ENCODE measurements around the gene CLEC20A.

CLEC20A gene

GRCh38 chr1:178496410-178497135 lies at the start of gene CLEC20A:
Gene CLEC20A (minus strand): TSS chr1:178496964. CDS start chr1:178496939, 25 bp downstream.
- no peak for DNase-seq

- no peak for DNase-seq
These were observed 47.8 kb upstream of the CLEC20A start for GRCh38 chr1:178544531-178544930.

- peak in 5 of 51 donors; percentile 39 to 81 (median 45) for DNase-seq
These were observed 46.5 kb upstream of the CLEC20A start for GRCh38 chr1:178543290-178543607.

- DNase-seq: peak; percentile 41 to 95 (median 77)
These were observed 46.0 kb upstream of the CLEC20A start for GRCh38 chr1:178542554-178543289.

GRCh38 chr1:178541829-178542553 lies 45.2 kb upstream of the CLEC20A start:
- peak in 29 of 51 donors; percentile 17 to 70 (median 51) for DNase-seq

GRCh38 chr1:178541379-178541778 lies 44.6 kb upstream of the CLEC20A start:
- DNase-seq: no peak

GRCh38 chr1:178540646-178541045 lies 43.9 kb upstream of the CLEC20A start:
- peak in 5 of 51 donors; percentile 1 to 61 (median 23) for DNase-seq

GRCh38 chr1:178540204-178540603 lies 43.4 kb upstream of the CLEC20A start:
- peak in 1 of 51 donors; percentile 47 for DNase-seq

- DNase-seq: no peak
These were observed 42.5 kb upstream of the CLEC20A start for GRCh38 chr1:178539291-178539690.

- DNase-seq: peak in 1 of 51 donors; percentile 33
These were observed 41.6 kb upstream of the CLEC20A start for GRCh38 chr1:178538192-178538916.

GRCh38 chr1:178537382-178538090 lies 40.8 kb upstream of the CLEC20A start:
- no peak for DNase-seq

- peak in 16 of 51 donors; percentile 7 to 73 (median 24) for DNase-seq
These were observed 40.1 kb upstream of the CLEC20A start for GRCh38 chr1:178536844-178537371.

GRCh38 chr1:178536329-178536728 lies 39.6 kb upstream of the CLEC20A start:
- no peak for DNase-seq

GRCh38 chr1:178534137-178534868 lies 37.5 kb upstream of the CLEC20A start:
- no peak for DNase-seq

- no peak for DNase-seq
These were observed 36.6 kb upstream of the CLEC20A start for GRCh38 chr1:178533121-178533946.

GRCh38 chr1:178532392-178532791 lies 35.6 kb upstream of the CLEC20A start:
- DNase-seq: peak in 49 of 51 donors; percentile 13 to 89 (median 65)

- DNase-seq: peak in 2 of 51 donors; percentile 18 to 41
These were observed 35.1 kb upstream of the CLEC20A start for GRCh38 chr1:178531887-178532286.

GRCh38 chr1:178530502-178530901 lies 33.7 kb upstream of the CLEC20A start:
- no peak for DNase-seq

- DNase-seq: no peak
These were observed 33.3 kb upstream of the CLEC20A start for GRCh38 chr1:178530037-178530402.

Measured in hypothalamus (tissue), 51 donors.